ENCODE data around the gene TUBA1C. TPM values are rescaled to one million over a fixed set of nuclear protein-coding genes. Genes with fewer than 3 reads are reported as not detected.
A peak's percentile ranks its signal among the peaks of the same experiment; 100 is the strongest.

Gene TUBA1C
- total RNA-seq, result 307 and 321 TPM in 2 replicates

DNA sequence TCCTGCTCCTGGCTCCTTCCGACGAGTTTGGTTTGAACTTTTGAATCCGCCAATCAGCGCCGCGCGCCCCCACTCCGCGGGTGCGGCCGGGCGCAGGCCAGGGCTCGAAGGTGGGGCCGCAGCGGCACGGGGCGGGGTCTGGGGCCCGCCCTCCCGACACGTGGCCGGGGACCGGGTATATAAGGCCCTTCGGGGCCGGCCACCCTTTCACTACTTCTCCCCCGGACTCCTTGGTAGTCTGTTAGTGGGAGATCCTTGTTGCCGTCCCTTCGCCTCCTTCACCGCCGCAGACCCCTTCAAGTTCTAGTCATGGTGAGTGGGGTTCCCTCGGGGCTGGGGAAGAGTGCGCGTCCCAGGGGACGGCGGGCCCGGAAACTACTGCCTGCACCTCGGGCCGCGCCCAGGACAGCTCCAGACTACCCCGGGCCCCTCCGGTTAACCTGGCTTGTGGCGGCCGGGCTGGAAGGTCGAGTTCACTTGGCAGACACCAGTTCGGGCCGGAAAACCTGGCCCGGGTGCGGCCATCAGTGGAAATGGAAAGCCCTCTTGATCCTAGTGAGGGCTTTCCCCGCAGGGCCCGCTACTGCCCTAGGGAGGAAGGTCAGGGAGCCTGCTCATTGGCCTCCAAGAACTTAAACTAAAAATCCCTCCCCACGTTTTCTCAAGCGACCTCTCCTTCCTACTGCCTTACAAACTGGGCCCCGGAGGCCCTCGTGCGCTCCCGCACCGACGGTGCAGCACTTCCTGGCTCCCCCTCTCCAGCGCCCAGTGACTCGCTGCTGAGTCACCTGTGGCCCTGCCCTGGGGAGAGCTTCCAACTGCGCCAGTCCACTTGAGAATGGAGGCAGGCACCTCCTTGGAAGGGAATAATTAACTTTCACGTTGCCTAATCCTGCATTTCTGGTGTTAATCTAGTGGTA lies at the start of gene TUBA1C:
TUBA1C (plus strand) TSS at position 210 of the 920 bp plus-strand sequence; CDS start at position 310, 100 bp downstream.
- Histone ChIP-seq H3K4me2 (ENCODE audit: insufficient read depth, low read length) (peak within 1 kb of the TSS; percentile 92), H3K27ac (ENCODE audit: low read depth, low read length) (peak within 1 kb of the TSS; percentile 95), H3K4me3 (ENCODE audit: insufficient read depth, low read length) (peak within 1 kb of the TSS; percentile 98), H3K4me1 (ENCODE audit: insufficient read depth, low read length) (peaks cover 62% of the 10 kb centered on the region), H4K20me1 (ENCODE audit: insufficient read depth, low read length) (peaks cover 39% of the 10 kb centered on the region), H3K79me2 (ENCODE audit: insufficient read depth, low read length) (peaks cover 53% of the 10 kb centered on the region), H2AFZ (ENCODE audit: low read length) (peak within 1 kb of the TSS; percentile 82), H3K9me3 (ENCODE audit: low read depth, low read length) (no peaks in the 10 kb centered on the region), H3K27me3 (ENCODE audit: insufficient read depth, low read length) (no peaks in the 10 kb centered on the region), H3K36me3 (ENCODE audit: insufficient read depth, low read length) (peaks cover 23% of the 10 kb centered on the region)
- peak; percentile 19 for TF ChIP-seq CTCF (IDR thresholded peaks at IDR 0.05; ENCODE audit: extremely low read depth, low read depth, low read length)
- DNase-seq (ENCODE audit: insufficient read length, low spot score, missing footprints), result peak; percentile 98

GRCh38 chr12:49219417-49220026 lies 45.4 kb upstream of the TUBA1C start:
- DNase-seq (ENCODE audit: insufficient read length, low spot score, missing footprints), result no peak
- H3K79me2 ChIP-seq (ENCODE audit: insufficient read depth, low read length), result no peaks in the 10 kb centered on the region
- no peak overlapping the region for H3K27ac ChIP-seq (ENCODE audit: low read depth, low read length)
- no peak overlapping the region for H3K4me3 ChIP-seq (ENCODE audit: insufficient read depth, low read length)
- H3K4me2 ChIP-seq (ENCODE audit: insufficient read depth, low read length), result no peak overlapping the region
- no peaks in the 10 kb centered on the region for H3K36me3 ChIP-seq (ENCODE audit: insufficient read depth, low read length)
- H3K4me1 ChIP-seq (ENCODE audit: insufficient read depth, low read length), result peaks cover 16% of the 10 kb centered on the region
- H4K20me1 ChIP-seq (ENCODE audit: insufficient read depth, low read length), result no peaks in the 10 kb centered on the region
- H3K9me3 ChIP-seq (ENCODE audit: low read depth, low read length), result no peaks in the 10 kb centered on the region
- no peaks in the 10 kb centered on the region for H3K27me3 ChIP-seq (ENCODE audit: insufficient read depth, low read length)
- peak overlapping the region; percentile 9 for H2AFZ ChIP-seq (ENCODE audit: low read length)
- TF ChIP-seq CTCF (IDR thresholded peaks at IDR 0.05; ENCODE audit: extremely low read depth, low read depth, low read length), result no peak

- no peak for TF ChIP-seq CTCF (IDR thresholded peaks at IDR 0.05; ENCODE audit: extremely low read depth, low read depth, low read length)
- Histone ChIP-seq H3K27me3 (ENCODE audit: insufficient read depth, low read length) (no peaks in the 10 kb centered on the region), H3K4me2 (ENCODE audit: insufficient read depth, low read length) (no peak overlapping the region), H3K27ac (ENCODE audit: low read depth, low read length) (no peak overlapping the region), H4K20me1 (ENCODE audit: insufficient read depth, low read length) (no peaks in the 10 kb centered on the region), H3K9me3 (ENCODE audit: low read depth, low read length) (no peaks in the 10 kb centered on the region), H3K4me3 (ENCODE audit: insufficient read depth, low read length) (no peak overlapping the region), H2AFZ (ENCODE audit: low read length) (no peak overlapping the region), H3K36me3 (ENCODE audit: insufficient read depth, low read length) (no peaks in the 10 kb centered on the region), H3K79me2 (ENCODE audit: insufficient read depth, low read length) (no peaks in the 10 kb centered on the region), H3K4me1 (ENCODE audit: insufficient read depth, low read length) (peaks cover 7% of the 10 kb centered on the region)
- no peak for DNase-seq (ENCODE audit: insufficient read length, low spot score, missing footprints)
Measured at GRCh38 chr12:49220972-49221371, 43.9 kb upstream of the TUBA1C start.

DNA sequence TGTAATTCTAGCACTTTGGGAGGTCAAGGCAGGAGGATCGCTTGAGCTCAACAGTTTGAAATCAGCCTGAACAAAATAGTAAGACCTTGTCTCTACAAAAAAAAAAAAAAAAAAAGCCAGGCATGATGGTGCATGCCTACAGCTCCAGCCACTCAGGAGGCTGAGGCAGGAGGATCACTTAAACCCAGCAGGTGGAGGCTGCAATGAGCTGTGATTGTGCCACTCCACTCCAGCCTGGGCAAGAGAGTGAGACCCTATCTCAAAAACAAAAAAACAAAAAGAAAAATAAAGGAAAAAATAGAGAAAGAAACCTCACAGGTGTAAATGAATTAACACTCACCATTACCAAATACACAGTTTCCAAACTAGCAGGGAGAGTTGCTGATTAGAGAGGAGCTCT lies 41.8 kb upstream of the TUBA1C start:
- peaks cover 7% of the 10 kb centered on the region for H3K4me1 ChIP-seq (ENCODE audit: insufficient read depth, low read length)
- peak overlapping the region; percentile 72 for H2AFZ ChIP-seq (ENCODE audit: low read length)
- peak overlapping the region; percentile 46 for H3K4me2 ChIP-seq (ENCODE audit: insufficient read depth, low read length)
- peak overlapping the region; percentile 72 for H3K27ac ChIP-seq (ENCODE audit: low read depth, low read length)
- no peaks in the 10 kb centered on the region for H4K20me1 ChIP-seq (ENCODE audit: insufficient read depth, low read length)
- H3K36me3 ChIP-seq (ENCODE audit: insufficient read depth, low read length), result no peaks in the 10 kb centered on the region
- H3K4me3 ChIP-seq (ENCODE audit: insufficient read depth, low read length), result no peak overlapping the region
- no peak for TF ChIP-seq CTCF (IDR thresholded peaks at IDR 0.05; ENCODE audit: extremely low read depth, low read depth, low read length)
- no peaks in the 10 kb centered on the region for H3K79me2 ChIP-seq (ENCODE audit: insufficient read depth, low read length)
- H3K9me3 ChIP-seq (ENCODE audit: low read depth, low read length), result no peaks in the 10 kb centered on the region
- no peaks in the 10 kb centered on the region for H3K27me3 ChIP-seq (ENCODE audit: insufficient read depth, low read length)
- DNase-seq (ENCODE audit: insufficient read length, low spot score, missing footprints), result no peak

Measured in osteoblast (primary cell).